AG04449 (cell line): ENCODE measurements around the gene NGEF.
A peak's percentile ranks its signal among the peaks of the same experiment; 100 is the strongest.
"Not testable (repeated sequence)": the region's sequence is repeated elsewhere in the genome, so short reads cannot be mapped to it uniquely, and the experiment has no call there.

Experiments used
- CTCF ChIA-PET: fragments of 350-600 bp; formaldehyde crosslinking; extraction: SDS; loops from one replicate; lab custom pipeline; 2021; ENCODE audit warnings: antibody characterized with exemption; lab: Yijun Ruan, JAX
- POLR2A ChIA-PET: fragments of 400-600, 350-600 bp; formaldehyde crosslinking; extraction: SDS; loops from one replicate; lab custom pipeline; 2020; ENCODE audit warnings: antibody characterized with exemption, inconsistent platforms; lab: Yijun Ruan, JAX
- DNase-seq: peaks from one replicate; pipeline ENCODE4 v3.0.0-alpha.2; 2010; ENCODE audit warnings: low read depth, low spot score
- H3K4me3 ChIP-seq: 2 replicates; pipeline ENCODE4 v1.5.1; 2011; ENCODE audit warnings: low read depth, mild to moderate bottlenecking, control low read depth, low read length
- TF ChIP-seq, protein P1 (sequence below): IDR thresholded peaks from one replicate; pipeline ENCODE4 v1.5.1; 2011; ENCODE audit warnings: mild to moderate bottlenecking, moderate library complexity, low read length, control low read depth, inconsistent platforms; ENCODE audit not compliant: insufficient read depth; ENCODE audit errors: missing control alignments

Gene NGEF

GRCh38 chr2:232852676-232853075 lies 160.4 kb downstream of the NGEF start:
- TF ChIP-seq, protein P1, sequence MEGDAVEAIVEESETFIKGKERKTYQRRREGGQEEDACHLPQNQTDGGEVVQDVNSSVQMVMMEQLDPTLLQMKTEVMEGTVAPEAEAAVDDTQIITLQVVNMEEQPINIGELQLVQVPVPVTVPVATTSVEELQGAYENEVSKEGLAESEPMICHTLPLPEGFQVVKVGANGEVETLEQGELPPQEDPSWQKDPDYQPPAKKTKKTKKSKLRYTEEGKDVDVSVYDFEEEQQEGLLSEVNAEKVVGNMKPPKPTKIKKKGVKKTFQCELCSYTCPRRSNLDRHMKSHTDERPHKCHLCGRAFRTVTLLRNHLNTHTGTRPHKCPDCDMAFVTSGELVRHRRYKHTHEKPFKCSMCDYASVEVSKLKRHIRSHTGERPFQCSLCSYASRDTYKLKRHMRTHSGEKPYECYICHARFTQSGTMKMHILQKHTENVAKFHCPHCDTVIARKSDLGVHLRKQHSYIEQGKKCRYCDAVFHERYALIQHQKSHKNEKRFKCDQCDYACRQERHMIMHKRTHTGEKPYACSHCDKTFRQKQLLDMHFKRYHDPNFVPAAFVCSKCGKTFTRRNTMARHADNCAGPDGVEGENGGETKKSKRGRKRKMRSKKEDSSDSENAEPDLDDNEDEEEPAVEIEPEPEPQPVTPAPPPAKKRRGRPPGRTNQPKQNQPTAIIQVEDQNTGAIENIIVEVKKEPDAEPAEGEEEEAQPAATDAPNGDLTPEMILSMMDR: no peak
- no peak overlapping the region for H3K4me3 ChIP-seq
- DNase-seq: no peak
- CTCF ChIA-PET: interaction anchor here (0.7 to 10.9 kb wide), 35 partner anchors 10 to 997 kb away, joined by 3 to 168 read pairs (median 4); partner anchors contain the start of genes ATG16L1, INPP5D and SNORC
- POLR2A ChIA-PET: no interaction called here

DNA sequence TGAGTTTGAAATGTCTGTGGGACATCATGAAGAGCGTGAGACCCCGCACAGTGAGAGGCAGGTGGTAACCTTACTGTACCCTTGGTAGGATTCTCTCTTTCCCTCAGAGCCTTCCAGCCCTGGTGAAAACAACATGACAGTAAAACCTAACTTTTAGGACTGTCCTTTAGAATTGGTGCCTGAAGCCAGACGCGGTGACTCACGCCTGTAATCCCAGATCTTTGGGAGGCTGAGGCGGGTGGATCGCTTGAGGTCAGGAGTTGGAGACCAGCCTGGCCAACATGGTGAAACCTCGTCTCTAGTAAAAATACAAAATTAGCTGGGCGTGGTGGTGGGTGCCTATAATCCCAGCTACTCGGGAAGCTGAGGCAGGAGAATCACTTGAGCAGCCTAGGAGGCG lies 161.0 kb downstream of the NGEF start:
- POLR2A ChIA-PET, H3K4me3 ChIP-seq, DNase-seq: not testable (repeated sequence)
- CTCF ChIA-PET: interaction anchor here (0.9 to 10.9 kb wide), 18 partner anchors 10 to 592 kb away, joined by 3 to 168 read pairs (median 5); partner anchors contain the start of genes ATG16L1 and INPP5D

- TF ChIP-seq, protein P1: no peak
- DNase-seq: no peak
- POLR2A ChIA-PET: no interaction called here
- no peak overlapping the region for H3K4me3 ChIP-seq
- CTCF ChIA-PET: interaction anchor here (0.6 to 2.1 kb wide), 3 partner anchors 204 to 403 kb away, joined by 3 to 24 read pairs (median 4); partner anchors contain the start of gene ATG16L1
Measured at GRCh38 chr2:232850039-232850438, 163.0 kb downstream of the NGEF start.

DNA sequence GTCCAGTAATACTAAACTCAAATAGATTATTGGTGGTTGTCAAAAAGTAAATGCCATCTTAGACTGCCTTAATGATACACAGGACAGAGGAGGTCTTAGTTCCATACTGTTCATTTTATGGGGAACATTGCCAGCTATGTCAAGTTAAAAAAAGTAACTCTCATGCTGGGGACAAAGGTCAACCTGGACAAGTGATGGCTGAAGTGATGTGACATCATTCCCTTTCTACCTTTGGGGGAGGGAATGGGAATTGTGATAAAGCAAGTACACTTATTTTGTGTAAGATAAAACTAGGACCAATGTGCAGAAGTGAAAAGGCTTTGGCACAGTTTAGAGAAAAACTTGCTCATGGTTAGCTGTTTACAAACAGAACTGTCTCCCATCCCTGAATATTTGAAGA lies 167.0 kb downstream of the NGEF start:
- DNase-seq: no peak
- CTCF ChIA-PET: interaction anchor here (1.0 to 1.2 kb wide), 2 partner anchors 207 to 406 kb away, joined by 3 to 6 read pairs; partner anchors contain the start of gene ATG16L1
- POLR2A ChIA-PET: no interaction called here
- H3K4me3 ChIP-seq: no peak overlapping the region
- TF ChIP-seq, protein P1: no peak

- CTCF ChIA-PET: interaction anchor here (3.1 to 6.4 kb wide), 2 partner anchors 9 to 210 kb away, joined by 18 to 33 read pairs; no protein-coding TSS in a partner anchor
- no peak overlapping the region for H3K4me3 ChIP-seq
- TF ChIP-seq, protein P1: peak; percentile 6
- DNase-seq: no peak
- POLR2A ChIA-PET: interaction anchor here (0.6 kb wide), 1 partner anchor 13 kb away, joined by 5 read pairs; no protein-coding TSS in a partner anchor
Measured at GRCh38 chr2:232843834-232844233, 169.2 kb downstream of the NGEF start.

DNA sequence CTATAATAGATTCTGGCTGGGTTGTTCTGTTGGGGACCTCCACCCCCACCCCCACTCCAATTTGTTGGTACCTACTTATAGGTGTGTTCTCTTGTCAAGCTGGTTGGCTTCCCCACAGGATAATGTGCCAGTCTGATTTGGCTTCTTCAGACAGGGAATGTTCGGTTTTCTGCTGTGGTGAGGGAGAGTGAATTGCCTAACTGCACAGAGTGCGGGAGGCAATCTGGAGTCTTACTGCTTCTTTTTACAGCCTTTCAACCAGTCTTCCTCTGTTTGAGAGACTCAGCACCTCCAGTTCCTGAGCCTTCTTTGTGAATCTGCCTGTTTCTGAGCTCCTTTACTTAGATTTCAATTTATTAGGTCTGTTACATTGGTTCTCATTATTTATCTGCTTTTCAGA lies 170.4 kb downstream of the NGEF start:
- ChIA-PET CTCF (interaction anchor here (0.6 to 6.4 kb wide), 5 partner anchors 9 to 232 kb away, joined by 3 to 33 read pairs (median 4); no protein-coding TSS in a partner anchor), POLR2A (no interaction called here)
- no peak overlapping the region for H3K4me3 ChIP-seq
- DNase-seq: no peak
- TF ChIP-seq, protein P1: no peak
